Measurements from ENCODE around the gene NHLRC4.
A peak's percentile ranks its signal among the peaks of the same experiment; 100 is the strongest.

- TF ChIP-seq, protein P1, sequence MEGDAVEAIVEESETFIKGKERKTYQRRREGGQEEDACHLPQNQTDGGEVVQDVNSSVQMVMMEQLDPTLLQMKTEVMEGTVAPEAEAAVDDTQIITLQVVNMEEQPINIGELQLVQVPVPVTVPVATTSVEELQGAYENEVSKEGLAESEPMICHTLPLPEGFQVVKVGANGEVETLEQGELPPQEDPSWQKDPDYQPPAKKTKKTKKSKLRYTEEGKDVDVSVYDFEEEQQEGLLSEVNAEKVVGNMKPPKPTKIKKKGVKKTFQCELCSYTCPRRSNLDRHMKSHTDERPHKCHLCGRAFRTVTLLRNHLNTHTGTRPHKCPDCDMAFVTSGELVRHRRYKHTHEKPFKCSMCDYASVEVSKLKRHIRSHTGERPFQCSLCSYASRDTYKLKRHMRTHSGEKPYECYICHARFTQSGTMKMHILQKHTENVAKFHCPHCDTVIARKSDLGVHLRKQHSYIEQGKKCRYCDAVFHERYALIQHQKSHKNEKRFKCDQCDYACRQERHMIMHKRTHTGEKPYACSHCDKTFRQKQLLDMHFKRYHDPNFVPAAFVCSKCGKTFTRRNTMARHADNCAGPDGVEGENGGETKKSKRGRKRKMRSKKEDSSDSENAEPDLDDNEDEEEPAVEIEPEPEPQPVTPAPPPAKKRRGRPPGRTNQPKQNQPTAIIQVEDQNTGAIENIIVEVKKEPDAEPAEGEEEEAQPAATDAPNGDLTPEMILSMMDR (conservative IDR thresholded peaks at IDR 0.05 in 1 of 2, IDR thresholded peaks at IDR 0.05 in 1 of 2; ENCODE audit: low read depth in 1 of 2, low read length in 2 of 2), result peak; percentile 44 to 48
- TF ChIP-seq EZH2 (IDR thresholded peaks at IDR 0.05; ENCODE audit: low read length, missing control alignments), result no peak
These were observed 19.7 kb upstream of the NHLRC4 start for GRCh38 chr16:546909-547770.
